Measurements from ENCODE around the gene LGALS8.

DNA sequence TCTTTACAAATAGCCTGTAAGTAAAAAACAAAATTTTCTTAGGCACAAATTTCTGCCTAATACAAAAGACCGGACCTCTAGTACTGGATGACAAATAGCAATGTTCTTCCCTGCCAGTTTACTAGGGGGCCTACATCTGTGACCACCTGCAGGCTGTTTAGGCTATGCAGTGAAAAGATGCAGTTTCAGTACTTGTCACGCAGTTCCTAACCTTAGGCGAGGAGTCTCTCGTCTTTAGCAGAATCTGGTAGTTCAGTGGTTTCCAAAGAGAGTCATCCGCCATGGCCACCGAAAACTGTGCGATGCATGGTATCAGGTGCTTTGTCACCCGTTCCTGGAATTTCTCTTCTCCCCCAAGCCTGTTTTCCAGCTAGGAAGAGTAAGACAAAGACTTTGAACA lies 29.6 kb downstream of the LGALS8 start:
- TF ChIP-seq, protein P1, sequence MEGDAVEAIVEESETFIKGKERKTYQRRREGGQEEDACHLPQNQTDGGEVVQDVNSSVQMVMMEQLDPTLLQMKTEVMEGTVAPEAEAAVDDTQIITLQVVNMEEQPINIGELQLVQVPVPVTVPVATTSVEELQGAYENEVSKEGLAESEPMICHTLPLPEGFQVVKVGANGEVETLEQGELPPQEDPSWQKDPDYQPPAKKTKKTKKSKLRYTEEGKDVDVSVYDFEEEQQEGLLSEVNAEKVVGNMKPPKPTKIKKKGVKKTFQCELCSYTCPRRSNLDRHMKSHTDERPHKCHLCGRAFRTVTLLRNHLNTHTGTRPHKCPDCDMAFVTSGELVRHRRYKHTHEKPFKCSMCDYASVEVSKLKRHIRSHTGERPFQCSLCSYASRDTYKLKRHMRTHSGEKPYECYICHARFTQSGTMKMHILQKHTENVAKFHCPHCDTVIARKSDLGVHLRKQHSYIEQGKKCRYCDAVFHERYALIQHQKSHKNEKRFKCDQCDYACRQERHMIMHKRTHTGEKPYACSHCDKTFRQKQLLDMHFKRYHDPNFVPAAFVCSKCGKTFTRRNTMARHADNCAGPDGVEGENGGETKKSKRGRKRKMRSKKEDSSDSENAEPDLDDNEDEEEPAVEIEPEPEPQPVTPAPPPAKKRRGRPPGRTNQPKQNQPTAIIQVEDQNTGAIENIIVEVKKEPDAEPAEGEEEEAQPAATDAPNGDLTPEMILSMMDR (conservative IDR thresholded peaks at IDR 0.05; ENCODE audit: low read depth, low read length) = no peak
- no peak for TF ChIP-seq EZH2 (IDR thresholded peaks at IDR 0.05; ENCODE audit: borderline replicate concordance, low read depth, low read length, poor library complexity, severe bottlenecking)

Measured in A673 (cell line).